Astrocyte of the cerebellum (primary cell): ENCODE results near the gene TRAF3.

Experiments used
- DNase-seq: peaks from one replicate; pipeline ENCODE4 v3.0.0-alpha.2; 2011; ENCODE audit warnings: low read depth
- H3K4me3 ChIP-seq: 2 replicates; pipeline ENCODE4 v1.5.1; 2011; ENCODE audit warnings: mild to moderate bottlenecking, low read depth, low read length, moderate library complexity
- in situ Hi-C: cut with HindIII; loops from 2 replicates; pipeline ENCODE4 v1.10.0; 2017; ENCODE audit warnings: low sequenced_read_pairs
- TF ChIP-seq, protein P1 (sequence below): IDR thresholded peaks from 2 replicates; pipeline ENCODE4 v1.5.1; 2012; ENCODE audit warnings: low read length, low read depth, moderate library complexity, mild to moderate bottlenecking; ENCODE audit errors: missing control alignments

The TRAF3 gene

DNA sequence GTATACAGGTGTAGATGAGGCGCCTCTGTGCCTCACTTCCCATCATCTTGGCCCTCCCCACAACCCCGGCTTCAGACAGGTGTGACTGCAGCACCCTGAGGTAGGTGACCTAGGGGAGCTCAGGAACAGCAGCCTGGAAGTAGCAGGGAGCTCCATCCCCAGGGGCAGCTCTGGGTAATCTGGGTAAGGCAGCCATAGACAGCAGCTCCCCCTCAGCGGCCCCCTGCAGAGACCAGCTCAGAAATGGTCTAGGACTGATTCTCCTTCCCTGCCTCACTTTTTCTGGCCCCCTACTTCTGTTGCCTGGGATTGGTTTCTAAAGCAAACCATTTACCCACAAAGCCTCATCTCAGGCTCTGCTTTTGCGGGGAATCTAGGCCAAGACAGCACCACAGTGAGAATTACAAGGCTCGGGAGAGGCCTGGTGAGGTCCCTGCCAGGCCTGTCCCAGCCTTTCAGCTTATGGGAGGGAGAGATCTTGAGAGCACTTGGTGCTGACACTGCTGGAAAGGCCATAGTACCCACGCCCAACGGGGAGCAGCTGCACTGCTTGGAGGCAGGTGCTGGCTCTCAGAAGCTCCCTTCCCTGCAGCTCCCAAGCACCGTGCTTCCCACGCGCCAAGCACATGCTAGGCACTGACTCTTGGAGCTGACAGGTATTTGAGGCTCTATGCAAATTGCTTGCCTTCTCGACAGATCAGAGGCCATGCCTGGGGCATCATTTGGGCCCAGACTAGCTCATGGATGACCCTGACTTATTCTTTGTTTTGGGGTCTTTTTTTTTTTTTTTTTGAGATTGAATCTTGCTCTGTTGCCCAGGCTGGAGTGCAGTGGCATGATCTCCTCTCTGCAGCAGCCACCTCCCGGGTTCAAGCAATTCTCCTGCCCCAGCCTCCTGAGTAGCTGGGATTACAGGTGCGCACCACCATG, 45.1 kb upstream of the TRAF3 start:
- no peak for DNase-seq
- no peak overlapping the region for H3K4me3 ChIP-seq
- in situ Hi-C loops = no loop called here
- TF ChIP-seq, protein P1, sequence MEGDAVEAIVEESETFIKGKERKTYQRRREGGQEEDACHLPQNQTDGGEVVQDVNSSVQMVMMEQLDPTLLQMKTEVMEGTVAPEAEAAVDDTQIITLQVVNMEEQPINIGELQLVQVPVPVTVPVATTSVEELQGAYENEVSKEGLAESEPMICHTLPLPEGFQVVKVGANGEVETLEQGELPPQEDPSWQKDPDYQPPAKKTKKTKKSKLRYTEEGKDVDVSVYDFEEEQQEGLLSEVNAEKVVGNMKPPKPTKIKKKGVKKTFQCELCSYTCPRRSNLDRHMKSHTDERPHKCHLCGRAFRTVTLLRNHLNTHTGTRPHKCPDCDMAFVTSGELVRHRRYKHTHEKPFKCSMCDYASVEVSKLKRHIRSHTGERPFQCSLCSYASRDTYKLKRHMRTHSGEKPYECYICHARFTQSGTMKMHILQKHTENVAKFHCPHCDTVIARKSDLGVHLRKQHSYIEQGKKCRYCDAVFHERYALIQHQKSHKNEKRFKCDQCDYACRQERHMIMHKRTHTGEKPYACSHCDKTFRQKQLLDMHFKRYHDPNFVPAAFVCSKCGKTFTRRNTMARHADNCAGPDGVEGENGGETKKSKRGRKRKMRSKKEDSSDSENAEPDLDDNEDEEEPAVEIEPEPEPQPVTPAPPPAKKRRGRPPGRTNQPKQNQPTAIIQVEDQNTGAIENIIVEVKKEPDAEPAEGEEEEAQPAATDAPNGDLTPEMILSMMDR = no peak

- TF ChIP-seq, protein P1 = no peak
- in situ Hi-C loops = no loop called here
- no peak overlapping the region for H3K4me3 ChIP-seq
- no peak for DNase-seq
Measured at GRCh38 chr14:102732924-102733323, 44.3 kb upstream of the TRAF3 start.

DNA sequence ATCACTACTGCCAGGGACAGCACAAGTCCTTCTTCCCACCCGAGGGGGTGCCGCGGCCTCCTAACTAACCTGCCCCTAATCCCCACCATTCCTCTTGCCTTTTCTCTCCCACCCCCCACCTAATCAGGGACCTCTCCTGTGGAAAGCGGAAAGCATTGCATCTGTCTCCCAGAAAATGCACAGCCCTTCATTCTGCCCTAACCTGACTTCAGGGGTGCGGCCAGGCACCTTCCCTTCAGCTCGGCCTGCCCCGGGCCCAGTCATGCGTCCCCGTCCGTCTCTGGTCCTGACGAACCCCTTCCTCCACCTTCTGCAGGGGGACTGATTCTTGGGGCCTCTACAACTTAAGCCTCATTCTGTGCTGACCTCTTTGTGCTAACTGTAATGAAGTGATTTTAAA, 43.9 kb upstream of the TRAF3 start:
- TF ChIP-seq, protein P1 = no peak
- DNase-seq = no peak
- in situ Hi-C loops = no loop called here
- H3K4me3 ChIP-seq = no peak overlapping the region

GRCh38 chr14:102734436-102734835, 42.8 kb upstream of the TRAF3 start:
- in situ Hi-C loops = no loop called here
- TF ChIP-seq, protein P1 = no peak
- H3K4me3 ChIP-seq = no peak overlapping the region
- no peak for DNase-seq

GRCh38 chr14:102736956-102737355, 40.3 kb upstream of the TRAF3 start:
- in situ Hi-C loops = no loop called here
- H3K4me3 ChIP-seq = no peak overlapping the region
- TF ChIP-seq, protein P1 = no peak
- no peak for DNase-seq

DNA sequence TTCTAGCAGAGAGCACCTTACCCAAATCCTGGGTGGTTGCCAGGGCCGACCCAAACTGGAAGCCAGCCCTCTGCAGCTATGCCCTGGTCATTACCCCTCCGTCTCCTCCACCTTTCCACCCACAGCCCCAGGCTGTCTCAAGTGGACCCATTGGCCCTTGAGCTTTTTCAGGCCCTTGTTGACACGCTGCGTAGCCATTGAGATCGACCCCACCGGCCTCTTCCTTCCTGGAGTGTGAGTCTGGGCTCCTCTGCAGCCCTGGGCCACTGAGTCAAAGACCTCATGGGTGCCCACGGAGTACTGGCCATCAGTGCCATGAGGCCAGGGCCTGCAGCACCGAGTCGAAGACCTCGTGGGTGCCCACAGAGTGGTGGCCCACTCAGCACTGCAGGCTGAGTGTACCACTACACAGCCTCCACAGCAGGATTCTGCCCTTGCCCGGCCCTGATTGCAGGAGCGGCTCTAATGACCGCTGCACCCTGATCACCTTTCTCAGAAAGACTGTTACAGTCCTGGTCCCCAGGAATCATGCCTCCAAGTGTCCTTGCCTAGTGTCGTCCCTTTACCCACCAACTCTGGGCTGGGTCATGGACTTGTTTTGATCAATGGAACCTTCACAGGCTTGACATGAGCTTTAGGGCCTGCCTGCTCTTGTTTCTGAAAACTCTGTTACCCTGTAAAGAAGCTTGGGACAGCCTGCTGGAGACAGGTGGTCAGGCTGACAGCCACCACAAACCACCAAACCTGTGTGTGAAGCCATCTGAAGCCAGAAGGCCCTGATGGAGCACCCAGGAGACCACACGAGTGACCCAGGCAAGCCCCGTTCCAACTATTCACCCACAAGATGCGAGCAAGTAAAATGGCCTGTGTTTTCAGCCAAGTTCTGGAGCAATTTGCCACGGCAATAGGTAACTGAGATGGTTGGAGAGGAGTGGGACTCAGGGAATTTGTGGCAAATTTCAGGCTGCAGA, 39.6 kb upstream of the TRAF3 start:
- TF ChIP-seq, protein P1 = no peak
- in situ Hi-C loops = no loop called here
- no peak overlapping the region for H3K4me3 ChIP-seq
- no peak for DNase-seq
